ENCODE data around the gene NXN.
"Not testable (repeated sequence)": the region's sequence is repeated elsewhere in the genome, so short reads cannot be mapped to it uniquely, and the experiment has no call there.

The NXN gene

DNA sequence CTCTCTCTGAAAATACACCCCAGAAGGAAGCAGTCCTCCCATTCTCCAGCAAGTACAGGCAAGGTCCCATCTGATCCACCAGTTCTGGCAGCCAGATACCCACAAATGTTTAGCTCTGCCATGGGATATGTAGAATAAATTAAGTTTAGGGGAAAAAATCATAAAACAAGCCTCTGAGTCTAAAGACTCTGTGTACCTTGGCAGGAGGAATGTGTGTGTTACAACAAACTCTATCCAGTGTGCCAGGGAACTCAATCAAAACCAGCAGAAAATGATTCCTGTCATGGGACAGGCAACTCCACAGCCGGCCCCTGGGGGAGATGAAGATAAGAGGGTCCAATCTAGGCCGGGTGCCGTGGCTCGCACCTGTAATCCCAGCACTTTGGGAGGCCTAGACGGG is 124.0 kb downstream of the NXN start:
- DNase-seq: no peak

DNA sequence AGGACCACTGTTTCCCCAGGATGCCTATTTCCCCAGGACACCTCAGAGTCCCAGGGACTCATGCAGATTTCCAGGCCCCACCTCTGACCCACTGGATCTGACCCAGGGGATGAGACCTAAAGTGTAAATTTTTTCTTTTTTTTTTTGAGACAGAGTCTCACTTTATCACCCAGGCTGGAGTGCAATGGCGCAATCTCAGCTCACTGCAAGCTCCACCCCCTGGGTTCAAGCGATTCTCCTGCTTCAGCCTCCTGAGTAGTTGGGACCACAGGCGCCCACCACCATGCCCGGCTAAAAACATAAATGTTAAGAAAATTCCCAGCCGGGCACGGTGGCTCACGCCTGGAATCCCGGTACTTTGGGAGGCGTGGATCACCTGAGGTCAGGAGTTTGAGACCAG is 126.7 kb downstream of the NXN start:
- DNase-seq: not testable (repeated sequence)

DNA sequence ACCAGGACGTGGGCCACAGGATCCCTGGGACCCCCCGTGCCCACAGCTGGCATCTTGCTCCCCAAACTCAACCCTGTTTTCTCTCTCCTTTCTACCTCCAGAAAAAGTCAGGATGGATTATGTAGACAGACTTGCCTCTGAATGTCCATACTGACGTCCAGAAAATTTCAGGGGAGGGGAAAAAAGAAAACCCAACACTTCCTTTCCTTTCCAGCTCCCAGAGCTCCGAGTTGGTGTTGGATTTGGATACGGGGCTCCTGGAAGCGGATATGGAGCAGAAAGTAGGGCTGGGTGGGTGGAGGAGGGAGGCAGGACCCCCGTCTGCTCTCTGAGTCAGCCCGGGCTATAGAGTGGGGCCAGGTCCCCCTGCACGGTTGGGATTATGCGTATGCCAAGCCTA is 127.2 kb downstream of the NXN start:
- no peak for DNase-seq

DNA sequence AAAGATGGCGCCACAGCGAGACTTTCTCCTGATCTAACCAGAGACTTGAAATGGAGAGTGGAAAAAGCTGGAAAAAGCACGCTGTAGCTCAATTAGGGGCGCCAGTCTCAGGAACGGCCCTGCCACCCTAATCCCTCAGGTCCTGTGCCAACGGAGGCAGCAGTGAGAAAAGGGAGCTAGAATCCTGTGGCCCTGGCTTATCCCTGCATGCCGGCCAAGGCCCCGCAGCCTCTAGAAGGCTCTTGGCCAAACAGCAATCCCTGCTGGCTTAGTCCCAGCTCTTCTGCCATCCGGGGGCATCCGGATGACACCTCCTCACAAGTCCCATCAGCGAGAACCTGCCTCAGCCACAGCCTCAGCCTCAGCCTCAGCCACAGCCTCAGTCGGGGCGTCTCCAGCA is 127.7 kb downstream of the NXN start:
- no peak for DNase-seq

DNA sequence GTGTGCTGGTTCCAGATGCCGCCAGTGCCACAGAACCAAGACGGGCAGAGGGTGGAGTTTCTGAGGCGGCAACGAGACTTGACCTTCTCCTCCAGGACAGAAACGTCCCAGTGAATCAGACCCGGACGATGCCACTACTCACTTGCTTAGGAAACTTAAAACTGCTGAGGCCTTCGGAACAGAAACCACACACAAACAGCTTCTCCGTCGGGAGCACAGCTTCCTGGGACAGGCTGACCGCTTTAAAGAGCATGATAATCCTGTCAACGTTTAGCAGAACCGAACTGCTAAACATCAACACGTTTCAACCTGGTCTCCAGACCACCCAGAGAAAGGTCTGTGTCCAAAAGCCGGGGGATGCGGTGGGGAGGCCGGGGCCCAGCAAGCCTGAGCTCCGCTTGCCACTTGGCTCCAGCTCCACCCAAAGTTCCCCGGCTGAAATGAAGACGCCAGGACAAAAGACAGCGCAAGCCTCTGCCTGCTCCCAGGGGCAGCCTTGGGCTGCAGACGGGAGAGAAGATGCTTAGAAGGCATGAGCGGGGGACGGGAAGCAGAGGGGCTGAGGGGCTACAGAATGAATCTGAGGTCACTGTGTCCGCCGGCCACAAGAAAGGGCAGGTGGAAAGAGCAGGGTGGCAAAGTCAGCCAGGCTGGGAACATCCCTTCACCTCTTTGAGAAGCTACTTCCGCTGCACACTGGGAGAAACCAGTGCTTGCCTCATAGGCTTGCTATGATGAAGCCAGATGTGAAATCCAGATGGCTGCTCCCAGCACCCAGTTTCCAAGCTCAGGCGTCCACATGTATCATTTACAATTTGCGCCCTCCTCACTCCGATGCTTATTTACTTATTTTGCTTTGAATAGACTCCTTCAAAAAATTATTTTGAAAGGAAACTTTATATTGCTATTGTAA is 128.5 kb downstream of the NXN start:
- DNase-seq: no peak

DNA sequence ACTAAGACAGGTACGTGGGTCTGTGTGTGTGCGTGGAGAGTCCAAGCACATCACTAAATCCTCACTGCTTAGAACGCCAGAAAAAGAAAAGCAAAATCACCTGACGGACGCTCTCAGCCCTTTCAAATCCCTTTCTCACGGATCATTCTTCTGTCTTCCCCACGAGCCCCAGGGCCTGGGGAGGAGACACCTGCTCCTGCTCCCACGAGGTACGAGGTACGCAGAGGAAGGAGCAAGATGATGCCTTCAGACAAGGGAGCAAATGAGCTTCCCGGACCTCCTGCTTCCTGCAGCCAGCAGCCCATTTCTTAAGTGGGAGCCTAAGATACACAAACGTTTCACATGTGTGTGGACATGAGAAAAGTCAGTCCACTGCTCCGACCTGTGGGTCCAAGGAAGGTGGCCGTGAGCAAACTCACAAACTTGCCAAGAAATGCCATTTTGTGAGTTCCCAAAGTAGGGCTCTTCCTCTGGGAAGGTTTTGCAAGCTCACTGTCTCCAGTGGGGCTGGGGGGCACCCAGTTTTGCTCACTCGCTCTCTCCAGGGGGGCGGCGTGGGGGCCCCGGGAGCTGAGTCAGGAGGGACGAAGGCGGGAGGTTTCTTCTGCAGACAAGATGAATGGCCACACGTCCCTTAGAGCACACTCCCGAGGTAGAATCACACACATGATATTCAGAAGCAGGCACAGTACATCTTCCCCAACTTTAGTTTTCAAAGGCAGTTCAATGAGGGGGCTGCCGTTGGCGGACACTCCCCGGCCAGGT is 129.3 kb downstream of the NXN start:
- DNase-seq: no peak

DNA sequence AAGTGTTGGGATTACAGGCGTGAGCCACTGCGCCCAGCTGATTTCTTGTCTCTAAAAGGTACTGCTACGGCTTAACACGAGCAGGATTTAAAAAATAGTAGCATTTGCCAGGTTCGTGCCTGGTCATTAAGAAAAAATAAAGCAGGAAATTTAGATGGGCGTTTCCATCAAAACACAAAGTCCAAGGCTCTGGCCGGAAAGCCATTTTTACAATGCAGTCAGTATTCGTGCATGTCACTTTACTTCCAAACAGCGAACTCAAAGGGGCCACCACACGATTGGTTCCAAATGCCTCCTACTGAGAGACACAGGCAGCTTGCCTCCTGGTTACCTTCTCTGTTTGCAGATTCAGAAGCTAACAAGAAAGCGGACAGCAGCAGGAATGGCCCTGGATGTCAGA is 131.2 kb downstream of the NXN start:
- DNase-seq: no peak

DNA sequence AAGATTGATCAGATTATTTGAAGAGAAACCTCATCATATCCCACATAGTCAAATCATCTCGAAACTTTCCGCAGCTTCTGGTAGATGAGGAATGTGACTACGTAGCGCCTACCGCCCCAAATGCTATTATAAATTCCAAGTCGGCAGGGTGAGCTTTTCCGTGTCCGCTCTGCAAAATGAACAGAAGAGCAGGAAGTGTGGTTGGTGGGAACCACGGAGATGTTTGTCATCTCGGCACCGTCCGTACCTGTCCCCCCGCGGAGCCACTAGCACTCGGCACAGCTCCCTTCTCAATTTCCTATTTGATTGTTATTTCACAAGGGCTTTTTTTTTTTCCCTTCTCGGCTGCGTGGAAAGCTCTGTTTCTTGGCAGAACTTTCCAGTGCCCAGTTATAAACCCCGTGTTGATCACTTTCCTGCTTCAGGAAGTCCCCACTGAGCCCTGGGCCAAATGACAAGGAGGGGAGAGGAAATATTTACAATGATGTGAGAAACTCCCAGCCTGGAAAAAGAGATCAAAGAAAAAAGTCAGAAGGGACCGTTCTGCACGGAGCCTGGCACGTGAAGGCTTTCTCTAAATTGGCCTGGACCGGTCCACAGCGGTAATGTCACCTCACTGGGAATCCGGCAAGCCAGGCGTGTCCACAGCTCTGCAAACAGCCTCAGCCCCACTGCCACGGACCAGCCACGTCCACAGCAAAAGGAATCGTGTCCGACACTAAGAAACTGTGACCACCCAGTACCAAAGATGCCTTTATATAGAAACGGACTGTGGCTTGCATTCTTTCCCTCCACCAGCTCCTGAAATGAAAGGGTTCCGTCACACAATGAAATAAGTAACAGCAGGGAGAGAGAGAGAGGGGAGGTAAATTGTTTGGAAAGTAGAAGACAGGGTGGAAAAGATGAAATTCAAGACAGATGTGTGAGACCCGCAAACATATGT is 132.4 kb downstream of the NXN start:
- no peak for DNase-seq

DNA sequence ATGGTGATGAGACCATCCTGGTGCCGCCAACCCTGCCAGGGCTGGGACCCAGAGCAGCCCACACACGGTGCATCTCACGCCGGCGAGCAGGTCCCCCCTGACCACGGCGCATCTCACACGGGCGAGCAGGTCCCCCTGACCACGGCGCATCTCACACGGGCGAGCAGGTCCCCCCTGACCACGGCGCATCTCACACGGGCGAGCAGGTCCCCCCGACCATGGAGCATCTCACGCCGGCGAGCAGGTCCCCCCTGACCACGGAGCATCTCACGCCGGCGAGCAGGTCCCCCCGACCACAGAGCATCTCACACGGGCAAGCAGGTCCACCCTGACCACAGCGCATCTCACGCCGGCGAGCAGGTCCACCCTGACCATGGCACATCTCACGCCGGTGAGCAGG is 138.3 kb downstream of the NXN start:
- no peak for DNase-seq

DNA sequence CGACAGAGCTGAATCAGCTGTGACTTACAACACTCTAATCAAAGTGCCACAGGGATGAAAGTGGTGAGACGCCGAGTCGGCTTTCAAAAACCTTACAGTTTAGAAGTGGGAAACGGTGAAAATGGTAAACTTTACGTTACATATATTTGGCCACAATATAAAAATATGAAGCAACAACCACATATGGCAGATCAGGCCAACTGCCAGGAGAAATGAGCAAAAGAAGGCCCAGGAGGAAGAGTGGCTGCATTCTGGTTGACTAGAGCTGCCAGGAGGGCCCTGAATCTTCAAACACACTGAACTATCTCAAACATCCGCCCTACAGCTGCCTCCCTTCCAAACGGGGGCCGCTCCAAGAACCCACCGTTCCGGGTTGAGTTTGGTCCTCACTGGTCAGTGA is 141.1 kb downstream of the NXN start:
- DNase-seq: no peak

DNA sequence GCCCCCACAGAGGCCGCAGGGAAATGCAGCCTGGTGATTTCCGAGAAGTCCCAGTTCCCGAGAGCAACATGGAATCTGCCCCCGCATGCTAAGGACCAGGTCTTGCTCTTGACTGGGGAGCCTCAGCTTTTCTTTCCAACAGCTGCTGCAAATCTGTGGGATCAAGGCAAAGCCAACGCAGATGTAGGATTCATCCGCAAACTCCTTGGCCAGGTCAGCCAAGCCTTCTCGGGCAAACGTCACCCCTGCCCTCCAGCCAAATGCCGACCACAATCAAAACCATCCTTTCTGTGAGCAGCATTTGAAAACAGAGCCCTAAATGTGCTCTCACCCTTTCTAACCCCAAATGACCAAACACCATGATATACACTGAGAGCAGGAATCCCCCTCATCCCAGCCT is 143.4 kb downstream of the NXN start:
- no peak for DNase-seq

DNA sequence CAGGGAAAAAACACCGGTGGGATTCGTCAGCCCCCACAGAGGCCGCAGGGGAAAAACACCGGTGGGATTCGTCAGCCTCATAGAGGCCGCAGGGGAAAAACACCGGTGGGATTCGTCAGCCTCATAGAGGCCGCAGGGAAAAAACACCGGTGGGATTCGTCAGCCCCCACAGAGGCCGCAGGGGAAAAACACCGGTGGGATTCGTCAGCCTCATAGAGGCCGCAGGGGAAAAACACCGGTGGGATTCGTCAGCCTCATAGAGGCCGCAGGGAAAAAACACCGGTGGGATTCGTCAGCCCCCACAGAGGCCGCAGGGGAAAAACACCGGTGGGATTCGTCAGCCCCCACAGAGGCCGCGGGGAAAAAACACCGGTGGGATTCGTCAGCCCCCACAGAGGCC is 143.9 kb downstream of the NXN start:
- not testable (repeated sequence) for DNase-seq

DNA sequence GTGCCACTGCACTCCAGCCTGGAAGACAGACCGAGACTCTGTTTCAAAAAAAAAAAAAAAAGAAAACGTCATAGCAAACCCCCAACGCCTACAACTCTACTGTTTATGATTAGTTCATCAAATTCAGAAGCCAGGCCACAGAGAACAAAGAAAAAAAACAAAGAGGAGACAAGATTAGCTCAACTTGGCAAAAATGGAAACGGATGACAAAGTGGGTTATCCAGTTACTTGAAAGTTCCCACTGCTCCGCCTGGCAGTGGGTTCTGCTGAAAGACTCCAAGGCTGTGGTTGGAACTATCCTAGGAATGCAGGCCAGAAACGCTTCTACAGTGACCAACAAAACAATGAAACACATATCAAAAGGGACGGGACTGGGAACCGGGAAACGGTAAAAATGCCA is 144.3 kb downstream of the NXN start:
- DNase-seq: no peak

DNA sequence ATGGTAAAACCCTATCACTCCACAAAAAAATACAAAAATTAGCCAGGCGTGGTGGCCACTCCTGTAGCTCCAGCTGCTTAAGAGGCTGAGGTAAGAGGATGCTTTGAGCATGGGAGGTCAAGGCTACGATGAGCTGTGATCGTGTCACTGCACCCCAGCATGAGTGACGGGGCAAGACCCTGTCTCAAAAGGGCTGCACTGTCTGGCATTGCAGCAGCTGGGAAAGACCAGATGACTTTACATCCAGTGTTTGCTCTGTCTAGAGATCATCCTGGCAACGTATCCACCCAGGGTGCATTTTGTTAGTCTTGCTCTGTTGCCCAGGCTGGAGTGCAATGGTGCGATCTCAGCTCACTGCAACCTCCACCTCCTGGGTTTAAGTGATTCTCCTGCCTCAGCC is 145.4 kb downstream of the NXN start:
- DNase-seq: no peak

DNA sequence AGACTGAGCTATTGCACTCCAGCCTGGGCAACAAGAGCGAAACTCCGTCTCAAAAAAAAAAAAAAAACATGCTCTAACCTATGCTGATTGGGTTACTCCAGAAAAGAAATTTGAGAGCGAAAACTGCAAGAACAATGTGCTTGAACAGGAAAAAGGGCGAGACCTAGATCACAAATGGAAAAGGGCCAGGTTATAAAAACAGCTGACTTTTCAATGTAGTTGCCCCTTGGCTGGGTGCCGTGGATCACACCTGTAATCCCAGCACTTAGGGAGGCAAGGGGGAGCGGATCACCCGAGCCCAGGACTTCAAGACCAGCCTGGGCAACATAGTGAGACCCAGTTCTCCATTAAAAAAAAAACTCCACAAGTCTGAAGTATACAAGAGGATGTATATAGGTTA is 148.6 kb downstream of the NXN start:
- DNase-seq: no peak

DNA sequence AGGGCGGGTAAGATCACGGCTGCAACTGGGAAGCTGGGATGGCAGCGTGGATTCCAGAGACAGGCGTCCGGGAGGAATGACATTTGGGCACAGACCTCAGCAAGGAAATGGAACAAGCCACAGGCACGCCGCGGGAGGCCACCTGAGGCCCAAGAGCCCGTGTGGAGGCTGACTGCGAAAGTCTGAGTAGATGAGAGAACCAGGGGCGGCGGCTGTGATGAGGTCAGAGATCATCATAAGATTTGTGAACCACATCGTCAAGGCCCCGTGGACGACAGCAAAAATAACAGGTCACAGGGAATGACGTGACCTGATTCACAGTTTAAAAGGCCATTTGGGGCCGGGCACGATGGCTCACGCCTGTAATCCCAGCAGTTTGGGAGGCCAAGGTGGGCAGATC is 149.2 kb downstream of the NXN start:
- no peak for DNase-seq

DNA sequence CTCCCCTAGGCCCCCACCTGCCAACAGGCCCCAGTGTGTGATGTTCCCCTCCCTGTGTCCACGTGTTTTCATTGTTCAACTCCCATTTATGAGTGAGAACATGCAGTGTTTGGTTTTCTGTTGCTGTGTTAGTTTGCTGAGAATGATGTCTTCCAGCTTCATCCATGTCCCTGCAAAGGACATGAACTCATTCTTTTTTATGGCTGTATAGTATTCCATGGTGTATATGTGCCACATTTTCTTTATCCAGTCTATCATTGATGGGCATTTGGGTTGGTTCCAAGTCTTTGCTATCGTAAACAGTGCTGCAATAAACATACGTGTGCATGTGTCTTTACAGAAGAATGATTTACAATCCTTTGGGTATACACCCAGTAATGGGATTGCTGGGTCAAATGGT is 150.0 kb downstream of the NXN start:
- not testable (repeated sequence) for DNase-seq

DNA sequence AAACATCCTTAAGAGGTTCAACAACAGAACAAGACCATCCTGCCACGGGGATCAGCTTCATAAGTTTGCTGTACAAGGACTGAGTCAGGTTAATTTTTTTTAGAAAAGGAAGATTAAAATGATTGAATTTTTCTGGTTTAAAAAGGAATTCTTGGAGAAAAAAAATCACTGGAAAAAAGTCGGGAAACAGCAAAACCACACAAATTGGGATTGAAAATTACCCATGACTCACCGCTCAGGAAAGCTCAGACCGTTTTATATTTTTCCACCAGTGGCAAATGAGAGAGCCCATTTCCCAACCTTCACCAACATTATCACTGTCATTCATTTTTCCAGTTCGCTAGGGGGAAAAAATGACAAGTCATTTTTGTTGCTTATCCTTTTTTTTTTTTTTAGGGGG is 150.8 kb downstream of the NXN start:
- no peak for DNase-seq

DNA sequence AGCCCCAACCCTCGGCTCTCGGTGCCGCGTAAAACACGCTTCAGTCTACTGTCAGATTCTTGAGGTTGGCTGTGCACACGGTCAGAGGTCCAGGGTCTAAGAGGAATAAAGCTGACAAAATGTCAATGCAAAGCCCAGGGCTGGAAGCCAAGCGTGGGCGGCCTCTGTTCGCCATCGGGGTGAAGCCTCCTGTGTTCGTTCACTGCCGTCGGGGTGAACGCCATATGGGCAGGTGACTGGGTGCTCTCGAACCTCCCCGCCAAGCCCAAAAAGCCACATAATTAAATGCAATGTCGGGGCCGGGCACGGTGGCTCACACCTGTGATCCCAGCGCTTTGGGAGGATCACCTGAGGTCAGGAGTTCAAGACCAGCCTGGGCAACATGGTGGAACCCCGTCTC is 152.8 kb downstream of the NXN start:
- no peak for DNase-seq

DNA sequence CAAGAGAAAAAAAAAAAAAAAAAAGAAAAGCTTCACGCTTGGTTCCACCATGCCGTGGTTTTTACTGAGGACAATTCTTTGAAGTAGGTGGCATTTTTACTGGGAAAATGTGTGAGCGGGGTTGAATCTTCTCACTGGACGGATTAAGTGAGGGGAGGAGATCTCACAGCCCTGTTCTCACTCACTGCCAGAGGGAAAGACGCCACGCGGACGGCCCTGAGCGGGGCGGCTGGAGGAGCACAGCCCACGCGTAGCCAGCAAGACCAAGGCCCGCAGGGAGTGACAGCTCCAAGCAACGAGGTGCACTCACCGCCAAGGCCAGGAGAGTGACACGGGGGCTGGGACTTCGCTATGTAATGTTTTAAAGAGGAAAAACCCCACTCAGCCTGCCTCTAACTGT is 154.4 kb downstream of the NXN start:
- no peak for DNase-seq

DNA sequence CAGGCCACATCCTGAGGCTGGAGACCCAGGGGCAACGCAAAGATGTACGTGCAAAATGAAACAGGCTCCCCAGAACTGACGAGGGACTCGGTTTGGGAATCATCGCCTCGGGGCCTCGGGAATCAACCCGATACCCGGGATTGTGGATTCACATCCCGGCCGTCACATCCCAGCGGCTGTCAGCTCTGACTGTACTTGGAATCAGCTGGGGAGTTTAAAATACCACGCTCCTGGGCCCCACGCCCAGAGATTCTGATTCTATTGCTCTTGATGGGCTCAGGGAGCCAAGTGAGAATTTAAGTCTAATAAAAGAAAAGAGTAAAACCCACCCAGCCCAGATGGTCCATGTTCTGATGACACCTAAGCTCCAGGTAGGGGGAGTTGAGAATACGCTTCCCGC is 155.2 kb downstream of the NXN start:
- DNase-seq: no peak

DNA sequence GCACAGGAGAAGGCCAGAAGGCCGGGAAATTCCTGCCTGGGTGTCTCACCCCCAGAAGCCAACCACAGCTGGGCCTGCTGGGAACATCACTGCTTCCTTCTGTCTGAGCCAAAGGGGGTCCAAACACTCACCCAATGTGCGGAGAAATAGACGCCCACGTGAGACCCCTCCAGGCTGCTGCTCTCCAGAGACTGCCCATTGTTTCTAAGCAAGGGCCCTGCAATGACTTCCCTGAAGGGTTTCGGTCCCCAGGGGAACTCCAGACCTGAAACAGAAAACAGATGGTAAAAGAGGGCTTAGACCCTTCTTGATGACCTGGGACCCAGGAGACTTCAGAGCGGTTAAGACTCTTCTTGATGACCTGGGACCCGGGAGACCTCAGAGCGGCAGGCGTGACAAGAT is 156.1 kb downstream of the NXN start:
- no peak for DNase-seq

DNA sequence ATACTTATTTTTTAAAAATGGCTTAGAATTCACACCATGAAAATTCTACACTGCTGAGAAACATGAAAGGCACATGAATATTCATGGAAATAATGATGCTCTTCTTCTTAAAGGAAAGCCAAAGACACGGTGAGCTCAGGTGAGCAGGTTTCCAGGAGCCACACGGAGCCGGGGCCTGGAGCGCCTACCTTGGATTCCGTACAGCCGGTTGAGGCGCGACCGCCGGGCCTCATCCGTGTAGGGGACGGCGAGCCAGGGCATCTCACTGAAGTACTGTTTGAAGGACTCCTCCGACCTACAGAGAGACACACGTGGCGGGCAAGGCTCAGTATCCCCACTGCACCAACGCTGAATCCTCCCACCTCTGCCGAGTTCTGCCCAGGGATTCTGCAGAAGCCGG is 160.3 kb downstream of the NXN start:
- DNase-seq: no peak

Measured in MV-4-11 (cell line).